GM19238 (cell line): Measurements from ENCODE around the gene SLC25A11.
A peak's percentile ranks its signal among the peaks of the same experiment; 100 is the strongest.

Experiments
- DNase-seq: peaks from one replicate; pipeline ENCODE4 v3.0.0; 2011; ENCODE audit warnings: low spot score; ENCODE audit not compliant: insufficient read length

Gene SLC25A11

DNA sequence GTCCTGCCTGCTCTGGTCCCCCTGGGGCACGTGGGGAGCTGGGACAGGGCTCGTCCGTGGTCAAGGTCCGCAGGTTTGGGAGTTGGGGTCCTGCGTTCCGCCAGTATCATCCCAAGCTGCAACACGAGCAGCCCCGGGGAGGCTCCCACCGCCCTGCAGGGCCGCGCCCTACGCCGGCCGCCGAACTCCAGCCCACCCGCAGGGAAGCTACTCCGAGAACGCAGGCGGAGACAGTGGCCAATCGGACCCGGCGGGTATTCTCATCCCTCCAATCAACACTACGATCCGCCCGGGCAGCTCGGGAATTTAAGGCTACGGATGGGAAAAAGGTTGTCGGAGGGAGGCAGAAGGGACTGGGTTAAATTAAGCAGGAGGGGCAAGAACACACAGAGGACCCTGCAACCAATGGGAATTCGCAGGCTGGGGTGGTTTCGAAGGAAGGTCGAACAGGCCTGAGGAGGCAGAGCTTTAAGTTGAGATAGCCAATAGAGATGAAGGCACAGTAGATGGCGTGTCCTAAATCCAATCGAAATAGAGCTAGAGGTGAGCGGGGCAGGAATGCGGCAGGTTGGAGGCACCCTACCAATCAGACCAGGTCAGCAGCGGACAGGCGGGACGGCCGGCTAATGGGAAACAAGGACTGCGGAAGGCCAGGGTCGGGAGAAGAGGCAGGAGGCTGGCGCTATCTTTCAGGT lies 27.1 kb upstream of the SLC25A11 start:
- DNase-seq, result peak; percentile 97

DNA sequence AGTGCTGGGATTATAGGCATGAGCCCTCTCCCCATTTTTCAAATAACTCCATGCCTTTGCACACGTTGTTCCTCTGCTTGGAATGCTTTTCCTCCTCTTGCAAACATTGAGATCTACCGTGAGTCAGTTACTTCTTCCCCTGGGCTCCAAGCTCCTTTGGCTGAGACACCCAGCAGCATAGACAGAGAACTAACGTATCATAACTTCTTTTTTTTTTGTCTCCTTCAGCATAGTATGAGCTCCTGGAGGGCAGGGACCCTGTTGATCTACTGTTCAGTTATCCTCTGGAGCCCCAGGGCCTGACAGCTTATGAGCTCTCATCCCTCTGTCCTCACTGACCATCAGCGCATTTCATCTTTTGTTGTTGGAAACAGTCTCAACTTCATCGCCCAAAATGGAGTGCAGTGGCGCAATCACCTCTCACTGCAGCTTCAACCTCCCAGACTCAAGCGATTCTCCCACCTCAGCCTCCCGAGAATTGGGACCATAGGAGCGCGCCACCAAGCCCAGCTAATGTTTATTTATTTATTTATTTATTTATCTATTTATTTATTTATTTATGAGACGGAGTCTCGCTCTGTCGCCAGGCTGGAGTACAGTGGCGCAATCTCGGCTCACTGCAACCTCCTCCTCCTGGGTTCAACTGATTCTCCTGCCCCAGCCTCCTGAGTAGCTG lies 25.6 kb upstream of the SLC25A11 start:
- DNase-seq, result no peak

DNA sequence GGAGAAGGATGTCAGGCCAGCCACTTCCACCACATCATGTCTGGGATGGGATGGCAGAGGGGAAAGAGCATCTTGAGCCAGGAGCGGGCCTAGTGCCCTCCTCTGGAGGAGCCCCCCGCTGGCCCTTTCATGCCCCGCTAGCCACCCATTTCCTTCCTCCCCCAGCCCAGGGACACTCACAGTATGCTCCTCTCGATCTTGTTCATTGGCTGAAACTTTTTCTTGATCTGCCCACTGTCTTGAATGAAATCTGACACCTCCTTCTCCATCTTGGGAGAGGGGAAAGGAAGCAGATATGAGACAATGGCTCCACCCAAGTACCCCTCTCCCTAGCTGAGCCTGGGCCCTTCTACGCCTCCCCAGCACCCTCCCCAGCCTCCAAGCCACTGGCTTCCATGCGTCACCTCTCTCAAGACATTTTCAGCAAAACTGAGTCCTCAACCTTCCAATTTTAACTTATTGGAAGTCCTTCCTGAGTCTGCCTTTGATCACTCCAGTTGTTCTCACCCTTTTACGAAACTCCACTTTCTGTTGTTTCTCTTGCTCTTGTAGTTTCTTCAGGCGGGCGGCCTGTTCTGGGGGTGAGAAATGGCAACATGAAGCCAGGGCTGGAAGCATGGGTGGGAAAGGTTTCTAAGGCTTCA lies 20.6 kb upstream of the SLC25A11 start:
- DNase-seq, result no peak

DNA sequence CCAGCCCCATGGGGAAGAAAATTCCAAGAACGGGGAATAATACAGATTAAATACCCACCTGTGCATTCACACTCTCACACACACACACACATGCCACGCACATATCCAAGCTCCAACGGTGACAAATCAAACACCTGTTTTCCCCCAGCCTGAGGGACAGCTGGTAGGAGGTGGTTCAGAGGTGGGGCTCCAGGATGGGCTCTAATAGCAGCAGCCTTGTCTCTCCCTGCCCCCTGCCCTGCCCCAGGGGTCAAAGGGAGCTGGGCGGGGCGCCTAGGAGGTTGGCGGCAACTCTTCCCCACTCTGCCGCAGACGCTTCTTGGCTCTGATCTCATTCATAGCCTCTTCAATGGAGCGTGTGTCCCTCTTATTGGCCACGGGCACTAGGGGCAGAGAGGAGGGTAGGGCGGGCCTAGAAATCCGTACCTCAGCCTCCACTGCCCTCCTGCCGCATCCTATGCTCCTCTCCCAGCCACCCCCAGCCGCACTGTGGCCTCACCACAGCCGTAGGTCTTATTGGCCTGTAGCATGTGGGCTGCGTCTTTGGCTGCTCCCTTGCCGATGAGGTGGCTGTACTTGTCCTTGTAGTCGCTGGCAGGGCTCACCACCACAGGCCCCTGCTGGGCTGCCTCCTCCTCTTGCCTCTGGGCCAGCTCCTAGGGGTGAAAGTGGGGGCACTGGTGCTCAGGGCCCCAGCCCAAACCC lies 19.6 kb upstream of the SLC25A11 start:
- no peak for DNase-seq

DNA sequence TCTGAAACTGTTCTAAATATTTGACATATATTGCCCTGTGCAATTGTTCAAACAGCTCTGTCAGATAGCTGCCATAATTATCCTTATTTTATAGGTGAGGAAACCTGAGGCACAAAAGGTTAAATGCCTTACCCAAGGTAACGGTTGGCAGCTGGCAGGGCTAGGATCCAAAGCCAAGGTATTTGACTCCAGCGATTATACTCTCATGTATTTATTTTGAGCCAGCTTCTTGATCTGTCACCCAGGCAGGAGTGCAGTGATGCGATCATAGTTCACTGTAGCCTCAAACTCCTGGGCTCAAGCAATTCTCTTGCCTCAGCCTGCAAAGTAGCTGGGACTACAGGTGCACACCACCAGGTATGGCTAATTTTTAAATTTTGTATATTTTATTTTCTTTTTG lies 18.3 kb upstream of the SLC25A11 start:
- no peak for DNase-seq

DNA sequence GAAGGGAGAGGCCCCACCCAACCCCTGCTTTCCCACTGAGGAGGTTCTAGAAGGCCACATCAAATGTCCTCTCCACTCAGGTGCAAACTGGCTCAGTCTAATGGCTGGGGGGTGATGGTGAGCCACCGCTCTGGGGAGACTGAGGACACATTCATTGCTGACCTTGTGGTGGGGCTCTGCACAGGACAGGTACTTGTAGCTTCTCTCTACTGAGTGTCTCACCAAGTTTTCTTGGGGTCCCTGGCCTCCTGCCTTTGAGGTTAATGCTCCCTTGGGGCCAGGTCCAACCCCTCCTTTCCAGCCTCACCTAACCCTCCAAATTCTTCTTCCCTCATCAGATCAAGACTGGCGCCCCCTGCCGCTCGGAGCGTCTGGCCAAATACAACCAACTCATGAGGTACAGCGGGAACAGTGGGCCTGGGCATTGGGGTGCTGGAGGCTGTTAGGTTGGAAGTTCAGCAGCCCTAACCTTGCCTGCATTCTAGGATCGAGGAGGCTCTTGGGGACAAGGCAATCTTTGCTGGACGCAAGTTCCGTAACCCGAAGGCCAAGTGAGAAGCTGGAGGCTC lies 16.7 kb upstream of the SLC25A11 start:
- DNase-seq, result no peak

DNA sequence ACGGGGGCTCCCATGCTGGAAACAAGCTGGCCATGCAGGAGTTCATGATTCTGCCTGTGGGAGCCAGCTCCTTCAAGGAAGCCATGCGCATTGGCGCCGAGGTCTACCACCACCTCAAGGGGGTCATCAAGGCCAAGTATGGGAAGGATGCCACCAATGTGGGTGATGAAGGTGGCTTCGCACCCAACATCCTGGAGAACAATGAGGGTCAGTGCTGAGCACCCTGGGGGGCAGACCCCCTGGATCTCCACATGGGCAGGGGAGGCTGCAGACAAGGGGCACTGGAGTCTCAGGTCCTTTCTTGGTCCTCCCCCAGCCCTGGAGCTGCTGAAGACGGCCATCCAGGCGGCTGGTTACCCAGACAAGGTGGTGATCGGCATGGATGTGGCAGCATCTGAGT lies 15.2 kb upstream of the SLC25A11 start:
- DNase-seq, result no peak

DNA sequence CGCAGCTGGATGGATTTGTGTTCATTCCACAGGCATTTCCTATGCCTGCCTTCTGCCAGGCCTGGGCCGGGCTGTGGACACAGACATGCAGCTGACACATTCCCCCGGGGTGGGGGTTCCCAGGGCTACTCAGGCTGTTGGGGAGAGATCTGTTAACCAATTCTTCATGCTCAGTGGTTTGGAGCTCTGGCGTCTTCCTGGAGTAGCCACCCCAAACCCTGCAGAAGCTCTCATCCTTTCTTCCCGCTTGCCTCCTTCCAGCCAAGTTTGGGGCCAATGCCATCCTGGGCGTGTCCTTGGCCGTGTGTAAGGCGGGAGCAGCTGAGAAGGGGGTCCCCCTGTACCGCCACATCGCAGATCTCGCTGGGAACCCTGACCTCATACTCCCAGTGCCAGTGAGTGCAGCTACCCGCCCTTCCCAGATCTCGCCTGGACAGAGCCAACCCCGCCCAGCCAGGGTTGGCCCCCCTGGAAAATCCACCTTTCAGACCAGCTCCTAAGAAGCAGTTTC lies 13.7 kb upstream of the SLC25A11 start:
- no peak for DNase-seq

DNA sequence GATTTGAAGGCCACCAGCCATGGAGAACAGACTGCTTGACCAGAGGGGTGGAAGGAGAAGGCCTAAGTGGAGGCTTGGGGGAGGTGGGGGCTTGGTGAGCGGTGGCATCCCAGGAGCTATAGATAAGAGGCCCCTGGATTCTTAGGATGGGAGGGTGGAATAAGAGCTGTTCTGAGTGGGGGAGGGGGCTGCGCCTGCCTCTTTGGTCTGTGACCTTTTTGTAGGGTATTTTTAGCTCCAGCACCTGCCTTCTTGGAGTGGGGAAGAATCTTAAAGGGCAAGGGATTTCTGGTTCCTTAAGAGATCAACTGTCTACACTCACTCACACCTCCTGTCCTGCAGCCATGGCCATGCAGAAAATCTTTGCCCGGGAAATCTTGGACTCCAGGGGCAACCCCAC lies 11.6 kb upstream of the SLC25A11 start:
- no peak for DNase-seq

DNA sequence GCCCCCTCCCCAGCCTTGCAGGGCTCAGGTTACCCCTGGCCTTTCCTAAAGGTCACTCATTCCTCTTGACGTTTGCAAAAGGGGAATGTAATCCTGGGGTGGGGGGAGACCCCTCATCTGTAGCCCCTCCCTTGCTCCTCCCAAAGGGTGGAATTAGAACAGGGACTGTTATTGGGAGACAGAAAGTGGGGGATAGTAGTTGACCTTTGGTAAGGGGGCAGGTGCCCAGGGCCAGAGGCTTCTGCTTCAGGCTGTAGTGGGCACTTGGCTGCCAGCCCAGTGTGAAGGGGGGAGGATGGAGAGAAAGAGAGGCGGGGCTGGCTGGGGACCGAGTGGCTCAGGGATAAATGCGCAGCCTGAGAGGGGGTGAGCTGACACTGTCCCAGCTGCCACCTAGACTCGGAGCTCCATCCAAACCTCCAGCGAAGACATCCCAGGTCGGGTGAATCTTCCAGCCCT lies 10.9 kb upstream of the SLC25A11 start, which contains the start of gene ENO3:
Gene ENO3 (plus strand): TSS at position 374 of the 459 bp plus-strand sequence. CDS start 711 bp downstream, outside the sequence.
- no peak for DNase-seq

DNA sequence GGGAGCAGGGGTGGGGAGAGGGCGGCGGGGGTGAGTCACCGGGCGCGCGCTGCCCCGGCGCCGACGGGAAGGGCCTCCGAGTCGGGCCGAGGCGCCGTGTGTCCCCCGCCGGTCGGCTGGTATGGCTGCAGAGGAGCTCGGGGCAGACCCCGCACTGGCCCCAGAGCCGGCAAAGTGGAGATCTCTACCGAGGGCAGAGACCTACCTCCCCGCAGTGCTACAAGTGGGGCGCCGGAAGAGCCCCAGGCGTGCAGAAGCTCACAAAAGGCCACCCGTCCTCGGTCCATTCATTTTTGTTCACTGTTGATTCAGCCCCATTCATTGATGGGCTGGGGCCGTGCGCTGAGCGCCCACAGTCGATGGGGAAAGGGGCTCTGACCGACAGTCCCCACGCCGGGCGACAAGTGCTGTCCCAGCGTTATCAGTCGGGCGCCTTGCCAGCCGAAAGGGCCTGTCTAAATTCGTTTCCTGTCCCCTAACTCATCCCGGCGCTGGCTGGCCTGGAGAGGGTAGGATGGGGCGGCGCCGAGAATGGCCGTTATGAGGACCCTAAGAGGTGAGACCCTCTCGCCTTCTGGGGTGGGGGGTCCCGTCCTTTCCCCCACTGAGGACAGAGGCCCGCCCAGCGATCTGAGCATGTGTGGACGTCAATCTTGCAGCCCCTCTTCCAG lies 10.4 kb upstream of the SLC25A11 start:
- DNase-seq, result no peak

DNA sequence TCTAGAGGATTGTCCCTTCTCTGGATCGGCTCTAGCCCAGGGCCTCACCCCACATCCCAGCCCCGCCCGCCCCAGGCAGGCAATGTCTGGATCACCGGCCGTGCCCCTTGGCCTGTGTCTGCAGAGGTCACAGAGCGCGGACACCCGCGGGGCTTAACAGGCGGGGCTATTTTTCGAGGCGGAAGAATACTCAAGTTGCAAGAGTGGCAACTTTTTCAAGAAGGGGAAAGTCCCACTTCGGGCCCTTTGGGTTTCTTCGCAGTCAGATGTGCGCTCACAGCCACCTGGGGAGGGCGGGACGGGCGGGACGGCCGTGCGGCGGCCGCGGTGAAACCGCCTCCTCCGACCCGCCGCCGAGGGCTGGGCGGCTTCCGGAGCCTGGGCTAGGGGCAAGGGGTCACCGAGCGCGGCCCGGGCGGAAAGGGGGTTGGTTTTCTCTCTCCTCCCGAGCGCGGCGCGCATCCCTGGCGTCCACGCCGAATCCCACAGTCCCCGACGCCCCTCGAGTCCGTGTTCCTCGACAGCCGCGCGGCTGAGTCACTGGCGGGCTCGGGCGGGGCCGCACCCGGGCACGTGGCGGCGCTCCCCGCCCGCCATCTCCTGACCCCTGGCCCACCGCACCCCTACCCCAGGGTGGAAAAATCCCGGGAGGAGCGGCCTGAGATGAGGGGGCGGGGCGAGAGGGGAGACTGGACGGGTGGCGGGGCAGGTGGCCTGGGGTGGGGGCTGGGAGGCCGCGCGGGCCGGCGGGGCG lies 9.7 kb upstream of the SLC25A11 start:
- peak; percentile 84 for DNase-seq

DNA sequence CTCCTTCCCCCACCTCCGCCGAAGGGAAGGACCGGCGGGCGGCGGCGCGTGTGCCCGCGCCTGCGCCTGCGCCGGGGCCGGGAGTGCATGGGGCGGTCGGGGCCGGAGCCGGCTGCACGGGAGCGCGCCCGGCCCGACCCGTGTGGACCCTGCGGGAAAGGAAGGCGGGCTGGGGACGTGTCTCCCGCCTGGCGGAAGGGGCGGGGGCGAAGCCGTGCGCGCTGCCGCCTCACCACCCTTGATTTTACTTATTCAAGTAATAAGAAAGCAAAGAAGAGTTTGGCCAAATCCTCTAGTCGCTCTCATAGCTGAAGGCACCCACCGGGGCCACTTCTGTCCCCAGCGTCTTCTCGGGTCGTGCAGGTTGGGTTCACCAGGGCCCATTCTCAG lies 9.1 kb upstream of the SLC25A11 start:
- DNase-seq, result peak; percentile 85

DNA sequence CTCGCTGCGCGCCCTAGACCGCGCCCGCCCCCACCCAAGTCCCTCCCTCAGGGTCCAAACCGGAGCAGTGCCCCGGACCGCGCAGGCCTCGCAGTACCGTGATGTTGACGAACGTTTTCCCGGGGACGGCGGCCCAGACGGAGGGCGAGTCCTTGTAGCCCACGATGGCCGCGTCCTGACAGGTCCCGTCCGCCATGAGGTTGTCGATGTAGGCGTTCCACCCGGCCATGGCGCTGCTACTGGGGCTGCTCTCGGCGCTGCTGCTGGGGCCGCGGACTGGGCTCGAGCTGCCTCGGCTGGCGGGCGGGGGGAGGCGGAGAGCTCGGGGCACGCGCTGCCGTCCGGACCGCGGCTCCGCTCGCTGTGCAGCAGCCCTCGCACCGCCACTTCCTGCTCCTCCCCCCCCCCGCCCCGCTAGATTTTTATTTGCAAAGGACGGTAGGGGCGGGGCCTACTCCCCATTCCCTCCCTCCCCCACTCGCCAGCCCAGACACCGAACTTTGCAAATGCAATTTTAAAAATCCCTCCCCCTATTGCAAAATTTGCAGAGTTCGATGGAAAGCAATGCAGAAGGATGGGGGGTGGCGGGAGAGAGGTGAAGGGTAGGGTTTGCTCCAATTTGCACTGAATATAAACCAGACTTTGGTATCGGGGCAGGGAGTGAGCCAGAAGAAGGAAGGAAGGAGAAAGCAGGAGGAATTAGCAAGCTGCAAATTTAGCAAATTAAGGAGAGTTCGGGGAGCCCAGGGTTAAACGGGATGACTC lies 8.5 kb upstream of the SLC25A11 start, which contains the start of gene PFN1:
Gene PFN1 (minus strand): TSS at position 365 of the 765 bp plus-strand sequence. CDS start 136 bp downstream, at position 229.
- peak; percentile 84 for DNase-seq

DNA sequence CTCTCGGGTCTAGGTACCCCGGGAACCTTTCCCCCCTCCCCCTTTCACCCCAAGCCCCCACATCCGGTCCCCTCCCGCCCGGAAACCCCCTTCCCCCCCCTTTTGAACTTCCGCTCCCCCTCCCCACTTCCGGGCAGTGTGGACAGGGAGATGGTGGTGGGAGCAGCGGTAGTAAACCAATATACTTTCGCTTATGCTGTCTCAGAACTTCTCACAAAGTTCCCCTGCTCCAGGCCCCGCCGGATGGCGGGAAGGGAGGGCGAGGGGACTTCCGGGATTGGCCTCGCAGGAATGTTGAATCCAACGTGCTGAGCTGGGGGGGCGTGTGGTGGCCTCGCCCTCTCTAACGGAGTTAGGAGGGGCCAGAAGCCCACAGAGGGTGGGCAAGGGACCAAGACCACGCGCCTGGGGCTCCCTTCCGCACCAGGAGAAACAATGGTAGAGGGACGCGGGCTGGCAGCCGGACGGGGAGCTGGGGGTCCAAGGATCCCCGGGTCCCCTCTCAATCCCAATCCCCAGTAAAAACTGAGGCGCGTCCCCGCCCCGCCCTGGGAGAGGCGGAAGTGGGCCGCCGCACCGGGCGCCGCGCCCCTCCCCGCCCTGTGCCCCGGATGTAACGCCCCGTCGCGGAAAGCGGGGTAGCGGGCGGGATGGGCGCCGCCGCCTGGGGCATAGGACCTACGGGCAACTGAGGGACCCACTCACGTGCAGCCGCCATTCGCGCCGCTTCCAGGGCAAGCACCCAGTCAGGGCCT lies 7.7 kb upstream of the SLC25A11 start:
- DNase-seq, result peak; percentile 68

DNA sequence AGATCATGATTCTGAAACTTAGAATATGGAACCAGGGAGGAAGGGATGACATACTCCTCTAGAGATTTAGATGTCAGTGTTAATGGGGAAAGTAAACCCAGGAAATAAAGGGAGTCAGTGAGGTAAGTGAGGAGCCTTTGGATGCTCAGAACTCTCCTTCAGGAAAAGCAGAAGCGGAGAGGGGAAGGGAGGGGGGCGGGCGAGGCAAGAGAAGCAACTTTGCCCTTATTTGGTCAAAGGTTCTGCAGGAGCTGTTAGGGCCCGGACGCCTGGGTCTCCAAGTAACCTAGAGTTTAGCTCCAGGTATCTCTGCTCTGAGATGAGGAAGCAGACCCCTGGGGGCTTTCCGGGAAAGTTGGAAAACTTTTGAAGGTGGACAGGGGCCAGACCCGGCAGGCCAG lies 7.2 kb upstream of the SLC25A11 start:
- DNase-seq, result no peak

DNA sequence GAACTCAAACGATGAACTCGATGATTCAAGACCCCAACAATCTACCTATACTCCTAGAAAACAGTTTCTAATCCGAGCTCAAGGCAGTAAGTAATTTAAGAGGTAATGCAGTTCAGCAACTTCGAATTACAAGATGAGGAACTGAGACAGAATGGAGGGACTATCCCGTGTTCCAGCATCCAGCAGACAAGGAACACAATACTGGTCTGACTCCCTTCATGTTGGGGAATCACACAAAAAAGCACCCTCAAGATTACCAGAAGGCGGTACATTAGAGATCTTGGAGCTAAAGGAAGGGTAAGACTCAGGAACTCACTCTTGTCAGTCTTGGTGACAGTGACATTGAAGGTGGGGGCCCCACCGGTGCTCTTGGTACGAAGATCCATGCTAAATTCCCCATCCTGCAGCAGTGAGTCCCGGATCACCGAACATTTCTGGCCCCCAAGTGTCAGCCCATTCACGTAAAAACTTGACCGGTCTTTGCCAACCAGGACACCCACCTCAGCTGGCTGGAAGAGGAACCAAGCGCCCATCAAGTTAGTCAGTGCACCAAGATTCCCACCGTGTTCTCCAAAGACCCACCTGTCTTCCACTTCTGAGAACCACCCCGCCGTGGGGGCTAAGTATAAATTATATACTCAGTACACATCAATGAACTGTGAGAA lies 6.6 kb upstream of the SLC25A11 start:
- no peak for DNase-seq

DNA sequence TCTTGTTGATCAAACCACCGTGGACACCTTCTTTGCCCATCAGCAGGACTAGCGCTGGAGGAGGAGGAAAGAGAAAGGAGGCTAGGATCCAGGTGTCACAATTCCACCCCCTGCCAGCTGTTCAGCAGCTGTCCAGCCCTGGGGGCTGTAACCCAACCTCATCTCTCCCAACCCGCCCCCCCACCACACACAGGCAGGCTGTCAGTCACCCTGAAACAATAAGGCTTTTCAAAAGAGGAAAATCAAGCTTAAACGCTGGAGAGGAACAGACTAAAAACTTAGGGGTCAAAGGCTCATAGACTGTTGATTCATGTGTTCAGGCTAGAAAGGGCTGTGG lies 6.1 kb upstream of the SLC25A11 start:
- no peak for DNase-seq
